Measurements from ENCODE around the gene SPDYC.

Gene SPDYC

DNA sequence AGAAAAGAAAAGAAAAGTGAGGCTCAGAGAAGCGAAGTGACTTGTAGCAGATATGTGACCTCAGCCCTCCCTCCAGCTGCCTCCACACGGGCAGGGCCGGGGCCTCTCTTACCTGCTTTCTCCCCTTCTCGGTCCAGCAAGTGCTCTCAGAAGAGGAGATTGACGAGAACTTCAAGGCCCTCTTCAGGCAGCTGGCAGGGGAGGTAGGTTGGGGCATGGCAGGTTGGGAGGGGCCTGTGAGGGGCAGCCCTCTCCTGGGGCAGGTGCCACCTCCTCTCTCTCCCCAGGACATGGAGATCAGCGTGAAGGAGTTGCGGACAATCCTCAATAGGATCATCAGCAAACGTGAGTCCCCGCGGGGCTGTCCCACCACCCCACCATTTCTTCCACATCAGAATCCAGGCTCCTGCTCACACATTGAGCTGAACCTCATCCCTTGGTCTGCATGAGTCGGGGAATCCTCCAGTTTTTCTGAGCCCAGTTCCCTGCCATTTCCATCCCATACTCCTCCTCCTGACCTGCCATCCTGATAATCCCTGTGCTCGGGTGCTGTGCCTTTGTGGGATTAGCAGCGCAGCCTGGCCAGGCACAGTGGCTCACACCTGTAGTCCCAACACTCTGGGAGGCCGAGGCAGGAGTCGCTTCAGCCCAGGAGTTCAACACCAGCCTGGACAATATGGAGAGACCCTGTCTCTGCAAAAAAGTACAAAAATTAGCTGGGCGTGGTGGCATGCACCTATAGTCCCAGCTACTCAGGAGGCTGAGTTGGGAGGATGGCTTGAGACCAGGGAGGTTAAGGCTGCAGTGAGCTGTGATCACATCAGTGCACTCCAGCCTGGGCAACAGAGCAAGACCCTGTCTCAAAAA lies 38.1 kb downstream of the SPDYC start:
- no peaks in the 10 kb centered on the region for H3K79me2 ChIP-seq (ENCODE audit: control insufficient read depth, insufficient read depth, low read length, unreplicated experiment)
- no peak overlapping the region for H3K27ac ChIP-seq (ENCODE audit: low read depth, low read length)
- no peaks in the 10 kb centered on the region for H3K4me1 ChIP-seq (ENCODE audit: control insufficient read depth, insufficient read depth, low read length, unreplicated experiment)
- H3K36me3 ChIP-seq (ENCODE audit: insufficient read depth, low read length): no peaks in the 10 kb centered on the region; the same call in 1 of the 2 replicates
- H3K27me3 ChIP-seq (ENCODE audit: insufficient read depth, low read length): no peaks in the 10 kb centered on the region
- H3K4me3 ChIP-seq (ENCODE audit: low read depth, low read length): no peak overlapping the region
- H2AFZ ChIP-seq (ENCODE audit: low read length, unreplicated experiment): no peak overlapping the region

DNA sequence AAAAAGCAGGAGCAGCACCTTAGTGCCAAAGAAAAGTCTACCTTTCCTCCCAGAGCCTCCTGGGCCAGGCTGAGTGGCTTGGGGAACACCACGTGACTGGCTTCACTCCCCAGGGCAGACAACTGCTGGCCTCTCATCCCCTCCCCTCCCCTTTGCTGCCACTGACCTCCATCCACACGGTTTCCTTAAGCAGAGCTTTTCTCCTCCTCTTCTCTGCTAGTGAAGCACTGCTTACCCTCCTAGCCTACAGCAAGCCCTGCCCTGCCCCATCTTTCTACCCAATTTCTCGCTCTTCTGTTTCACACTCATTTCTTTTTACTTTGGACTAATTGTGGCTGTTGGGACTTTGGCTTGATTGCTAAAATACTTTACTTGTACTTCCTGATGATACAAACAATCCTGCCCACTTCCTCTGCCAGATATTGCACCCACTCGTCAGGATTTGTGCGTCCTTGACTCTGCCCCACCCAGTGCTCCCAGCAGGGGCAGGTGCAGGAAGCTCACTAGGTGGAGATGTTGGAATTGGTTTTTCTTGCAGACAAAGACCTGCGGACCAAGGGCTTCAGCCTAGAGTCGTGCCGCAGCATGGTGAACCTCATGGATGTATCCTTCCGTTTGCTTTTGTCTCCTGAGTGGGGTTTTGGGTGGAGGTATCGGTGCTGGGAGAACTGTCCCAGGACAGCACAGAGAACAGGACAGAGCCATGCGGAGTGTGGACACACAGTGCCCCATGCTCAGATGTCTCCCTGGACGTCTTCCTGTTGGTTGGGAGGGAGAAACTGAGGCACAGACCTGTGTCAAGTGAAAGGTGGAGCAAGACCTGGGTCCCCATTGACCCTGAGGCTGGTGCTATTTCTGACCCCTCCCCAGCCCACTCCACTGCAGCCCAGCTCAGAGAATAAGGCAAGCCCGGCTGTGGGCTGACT lies 39.0 kb downstream of the SPDYC start:
- no peak overlapping the region for H2AFZ ChIP-seq (ENCODE audit: low read length, unreplicated experiment)
- H3K27me3 ChIP-seq (ENCODE audit: insufficient read depth, low read length): no peaks in the 10 kb centered on the region
- no peaks in the 10 kb centered on the region for H3K4me1 ChIP-seq (ENCODE audit: control insufficient read depth, insufficient read depth, low read length, unreplicated experiment)
- H3K79me2 ChIP-seq (ENCODE audit: control insufficient read depth, insufficient read depth, low read length, unreplicated experiment): no peaks in the 10 kb centered on the region
- no peaks in the 10 kb centered on the region; the same call in 1 of the 2 replicates for H3K36me3 ChIP-seq (ENCODE audit: insufficient read depth, low read length)
- H3K27ac ChIP-seq (ENCODE audit: low read depth, low read length): no peak overlapping the region
- H3K4me3 ChIP-seq (ENCODE audit: low read depth, low read length): no peak overlapping the region

DNA sequence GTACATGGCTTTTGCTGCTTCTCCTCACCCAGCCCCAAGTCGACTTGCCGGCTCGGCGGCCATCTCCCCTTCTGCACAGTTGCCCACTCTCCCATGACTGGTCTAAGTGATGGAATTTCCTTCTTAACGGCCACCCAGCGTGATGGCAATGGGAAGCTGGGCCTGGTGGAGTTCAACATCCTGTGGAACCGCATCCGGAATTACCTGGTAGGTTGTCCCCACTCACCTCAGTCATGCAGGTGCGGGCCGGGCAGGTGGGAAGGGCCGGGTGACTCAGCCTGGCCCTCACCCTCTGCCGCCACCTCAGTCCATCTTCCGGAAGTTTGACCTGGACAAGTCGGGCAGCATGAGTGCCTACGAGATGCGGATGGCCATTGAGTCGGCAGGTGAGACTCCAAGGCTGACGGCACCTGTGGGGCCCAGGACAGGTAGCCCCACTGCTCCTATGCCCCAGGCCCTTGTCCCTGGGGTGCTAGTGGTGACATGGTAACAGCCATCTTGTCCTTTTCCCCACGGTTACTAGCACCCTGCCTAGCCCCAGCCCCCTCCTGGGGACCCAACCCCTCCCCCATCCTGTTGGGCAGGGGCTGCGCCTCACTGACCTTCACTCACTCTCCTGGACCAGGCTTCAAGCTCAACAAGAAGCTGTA lies 39.8 kb downstream of the SPDYC start:
- no peaks in the 10 kb centered on the region; the same call in 1 of the 2 replicates for H3K36me3 ChIP-seq (ENCODE audit: insufficient read depth, low read length)
- no peaks in the 10 kb centered on the region for H3K27me3 ChIP-seq (ENCODE audit: insufficient read depth, low read length)
- H3K27ac ChIP-seq (ENCODE audit: low read depth, low read length): no peak overlapping the region
- H3K4me3 ChIP-seq (ENCODE audit: low read depth, low read length): no peak overlapping the region
- no peaks in the 10 kb centered on the region for H3K4me1 ChIP-seq (ENCODE audit: control insufficient read depth, insufficient read depth, low read length, unreplicated experiment)
- no peaks in the 10 kb centered on the region for H3K79me2 ChIP-seq (ENCODE audit: control insufficient read depth, insufficient read depth, low read length, unreplicated experiment)
- H2AFZ ChIP-seq (ENCODE audit: low read length, unreplicated experiment): no peak overlapping the region

- H3K36me3 ChIP-seq (ENCODE audit: insufficient read depth, low read length): no peaks in the 10 kb centered on the region; the same call in 1 of the 2 replicates
- H3K4me1 ChIP-seq (ENCODE audit: control insufficient read depth, insufficient read depth, low read length, unreplicated experiment): no peaks in the 10 kb centered on the region
- H3K79me2 ChIP-seq (ENCODE audit: control insufficient read depth, insufficient read depth, low read length, unreplicated experiment): no peaks in the 10 kb centered on the region
- no peak overlapping the region for H2AFZ ChIP-seq (ENCODE audit: low read length, unreplicated experiment)
- H3K27ac ChIP-seq (ENCODE audit: low read depth, low read length): no peak overlapping the region
- no peaks in the 10 kb centered on the region for H3K27me3 ChIP-seq (ENCODE audit: insufficient read depth, low read length)
- no peak overlapping the region for H3K4me3 ChIP-seq (ENCODE audit: low read depth, low read length)
These were observed 40.3 kb downstream of the SPDYC start for GRCh38 chr11:65210361-65210731.

DNA sequence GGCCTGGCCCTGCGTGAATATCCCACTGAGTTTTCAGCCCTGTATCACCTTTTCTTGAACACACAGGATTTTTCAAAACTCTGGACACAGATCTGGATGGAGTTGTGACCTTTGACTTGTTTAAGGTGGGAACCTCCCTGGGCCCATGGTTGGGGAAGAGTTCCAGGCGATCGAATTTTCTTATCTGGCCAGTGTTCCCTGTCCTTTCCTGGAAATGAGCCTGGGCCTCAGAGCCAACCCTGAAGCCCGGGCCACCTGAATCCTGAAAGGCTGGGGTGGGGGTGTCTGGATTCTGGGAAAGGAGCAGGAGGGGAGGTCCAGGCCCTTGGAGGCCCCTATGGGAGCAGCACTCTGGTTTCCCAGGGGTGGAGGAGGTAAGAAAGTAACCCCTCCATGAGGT lies 40.7 kb downstream of the SPDYC start:
- Histone ChIP-seq H3K27ac (ENCODE audit: low read depth, low read length) (no peak overlapping the region), H2AFZ (ENCODE audit: low read length, unreplicated experiment) (no peak overlapping the region), H3K36me3 (ENCODE audit: insufficient read depth, low read length) (no peaks in the 10 kb centered on the region; the same call in 1 of the 2 replicates), H3K4me3 (ENCODE audit: low read depth, low read length) (no peak overlapping the region), H3K27me3 (ENCODE audit: insufficient read depth, low read length) (no peaks in the 10 kb centered on the region), H3K4me1 (ENCODE audit: control insufficient read depth, insufficient read depth, low read length, unreplicated experiment) (no peaks in the 10 kb centered on the region), H3K79me2 (ENCODE audit: control insufficient read depth, insufficient read depth, low read length, unreplicated experiment) (no peaks in the 10 kb centered on the region)

DNA sequence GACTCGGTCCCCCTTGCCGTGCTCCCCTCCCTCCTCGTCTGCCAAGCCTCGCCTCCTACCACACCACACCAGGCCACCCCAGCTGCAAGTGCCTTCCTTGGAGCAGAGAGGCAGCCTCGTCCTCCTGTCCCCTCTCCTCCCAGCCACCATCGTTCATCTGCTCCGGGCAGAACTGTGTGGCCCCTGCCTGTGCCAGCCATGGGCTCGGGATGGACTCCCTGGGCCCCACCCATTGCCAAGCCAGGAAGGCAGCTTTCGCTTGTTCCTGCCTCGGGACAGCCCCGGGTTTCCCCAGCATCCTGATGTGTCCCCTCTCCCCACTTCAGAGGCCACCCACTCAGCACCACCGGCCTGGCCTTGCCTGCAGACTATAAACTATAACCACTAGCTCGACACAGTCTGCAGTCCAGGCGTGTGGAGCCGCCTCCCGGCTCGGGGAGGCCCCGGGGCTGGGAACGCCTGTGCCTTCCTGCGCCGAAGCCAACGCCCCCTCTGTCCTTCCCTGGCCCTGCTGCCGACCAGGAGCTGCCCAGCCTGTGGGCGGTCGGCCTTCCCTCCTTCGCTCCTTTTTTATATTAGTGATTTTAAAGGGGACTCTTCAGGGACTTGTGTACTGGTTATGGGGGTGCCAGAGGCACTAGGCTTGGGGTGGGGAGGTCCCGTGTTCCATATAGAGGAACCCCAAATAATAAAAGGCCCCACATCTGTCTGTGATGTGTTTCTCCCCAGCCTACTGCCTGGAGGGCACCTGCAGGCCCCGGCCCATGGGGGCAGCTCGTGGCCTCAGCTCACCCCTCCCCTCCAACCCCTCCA lies 41.5 kb downstream of the SPDYC start:
- Histone ChIP-seq H2AFZ (ENCODE audit: low read length, unreplicated experiment) (no peak overlapping the region), H3K79me2 (ENCODE audit: control insufficient read depth, insufficient read depth, low read length, unreplicated experiment) (no peaks in the 10 kb centered on the region), H3K4me1 (ENCODE audit: control insufficient read depth, insufficient read depth, low read length, unreplicated experiment) (no peaks in the 10 kb centered on the region), H3K27ac (ENCODE audit: low read depth, low read length) (no peak overlapping the region), H3K36me3 (ENCODE audit: insufficient read depth, low read length) (no peaks in the 10 kb centered on the region; the same call in 1 of the 2 replicates), H3K4me3 (ENCODE audit: low read depth, low read length) (no peak overlapping the region), H3K27me3 (ENCODE audit: insufficient read depth, low read length) (no peaks in the 10 kb centered on the region)

DNA sequence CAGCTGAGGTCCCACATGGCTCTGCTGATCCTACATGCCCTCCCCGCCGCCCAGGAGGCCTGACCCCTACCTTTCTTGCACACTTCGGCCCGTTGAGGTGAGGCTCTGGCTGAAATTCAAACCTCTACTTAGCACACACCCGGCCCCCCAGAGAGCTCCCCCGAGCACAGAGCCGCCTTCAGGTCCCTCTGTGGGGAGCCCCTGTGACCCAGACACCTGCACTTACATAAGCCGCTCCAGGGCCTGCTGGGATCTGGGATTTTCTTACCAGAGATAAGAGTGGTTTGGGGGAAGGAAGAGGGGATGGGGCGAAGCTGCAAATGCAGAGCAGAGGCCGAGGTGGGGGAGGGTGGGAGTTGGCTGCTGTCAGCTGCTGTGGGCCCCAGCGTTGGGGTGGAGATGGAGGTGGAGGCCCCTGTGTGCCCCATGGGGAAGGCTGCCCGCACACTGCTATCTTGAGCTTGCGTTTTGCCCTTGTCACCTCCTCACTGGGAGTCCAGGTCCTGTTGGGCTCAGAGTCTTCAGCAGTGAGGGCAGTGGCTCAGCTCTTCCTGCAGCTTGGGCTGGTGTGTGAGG lies 42.3 kb downstream of the SPDYC start:
- H3K27ac ChIP-seq (ENCODE audit: low read depth, low read length): no peak overlapping the region
- H2AFZ ChIP-seq (ENCODE audit: low read length, unreplicated experiment): no peak overlapping the region
- H3K27me3 ChIP-seq (ENCODE audit: insufficient read depth, low read length): no peaks in the 10 kb centered on the region
- no peaks in the 10 kb centered on the region for H3K79me2 ChIP-seq (ENCODE audit: control insufficient read depth, insufficient read depth, low read length, unreplicated experiment)
- H3K4me3 ChIP-seq (ENCODE audit: low read depth, low read length): no peak overlapping the region
- no peaks in the 10 kb centered on the region for H3K4me1 ChIP-seq (ENCODE audit: control insufficient read depth, insufficient read depth, low read length, unreplicated experiment)
- H3K36me3 ChIP-seq (ENCODE audit: insufficient read depth, low read length): no peaks in the 10 kb centered on the region

DNA sequence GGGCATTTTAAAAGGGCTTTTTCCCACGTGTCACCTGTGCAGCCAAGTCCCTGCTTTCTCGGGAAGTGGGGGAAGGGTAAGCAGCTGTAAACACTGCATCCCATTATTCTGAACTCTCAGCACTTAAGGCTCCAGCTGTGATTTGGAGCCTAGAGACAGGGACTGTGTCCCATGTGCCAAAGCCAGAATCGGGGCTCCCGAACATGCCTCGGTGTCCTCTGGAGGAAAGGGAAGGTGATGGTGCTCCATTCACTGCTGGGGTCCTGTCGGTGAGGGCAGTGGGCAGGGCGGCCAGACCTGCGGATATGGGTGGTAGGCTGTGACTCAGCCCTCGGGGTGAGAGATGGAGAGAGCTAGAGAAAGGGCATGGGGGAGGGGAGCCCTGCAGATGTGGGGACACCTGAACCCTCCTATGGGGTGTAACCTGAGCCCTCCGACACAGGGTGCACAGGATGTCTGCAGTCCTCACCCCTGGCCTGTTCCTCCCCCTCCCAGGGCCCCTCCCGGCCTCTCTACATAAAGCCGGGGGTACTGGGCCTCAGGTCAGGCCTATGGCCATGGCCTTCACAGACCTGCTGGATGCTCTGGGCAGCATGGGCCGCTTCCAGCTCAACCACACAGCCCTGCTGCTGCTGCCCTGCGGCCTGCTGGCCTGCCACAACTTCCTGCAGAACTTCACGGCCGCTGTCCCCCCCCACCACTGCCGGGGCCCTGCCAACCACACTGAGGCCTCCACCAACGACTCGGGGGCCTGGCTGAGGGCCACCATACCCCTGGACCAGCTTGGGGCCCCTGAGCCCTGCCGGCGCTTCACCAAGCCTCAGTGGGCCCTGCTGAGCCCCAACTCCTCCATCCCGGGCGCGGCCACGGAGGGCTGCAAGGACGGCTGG lies 43.5 kb downstream of the SPDYC start:
- no peak overlapping the region for H3K4me3 ChIP-seq (ENCODE audit: low read depth, low read length)
- H3K4me1 ChIP-seq (ENCODE audit: control insufficient read depth, insufficient read depth, low read length, unreplicated experiment): no peaks in the 10 kb centered on the region
- H2AFZ ChIP-seq (ENCODE audit: low read length, unreplicated experiment): no peak overlapping the region

GRCh38 chr11:65214212-65214845 lies 44.3 kb downstream of the SPDYC start:
- H3K79me2 ChIP-seq (ENCODE audit: control insufficient read depth, insufficient read depth, low read length, unreplicated experiment): no peaks in the 10 kb centered on the region

More for the DNA sequence above, 43.5 kb downstream of the SPDYC start:
- Histone ChIP-seq H3K27me3 (ENCODE audit: insufficient read depth, low read length) (no peaks in the 10 kb centered on the region), H3K79me2 (ENCODE audit: control insufficient read depth, insufficient read depth, low read length, unreplicated experiment) (no peaks in the 10 kb centered on the region), H3K27ac (ENCODE audit: low read depth, low read length) (no peak overlapping the region), H3K36me3 (ENCODE audit: insufficient read depth, low read length) (no peaks in the 10 kb centered on the region)

More at GRCh38 chr11:65214212-65214845, 44.3 kb downstream of the SPDYC start:
- Histone ChIP-seq H3K36me3 (ENCODE audit: insufficient read depth, low read length) (no peaks in the 10 kb centered on the region), H3K4me3 (ENCODE audit: low read depth, low read length) (no peak overlapping the region), H2AFZ (ENCODE audit: low read length, unreplicated experiment) (no peak overlapping the region), H3K27ac (ENCODE audit: low read depth, low read length) (no peak overlapping the region), H3K27me3 (ENCODE audit: insufficient read depth, low read length) (no peaks in the 10 kb centered on the region), H3K4me1 (ENCODE audit: control insufficient read depth, insufficient read depth, low read length, unreplicated experiment) (no peaks in the 10 kb centered on the region)
